HCT116 (cell line): Measurements from ENCODE around the gene CDKAL1.

Experiments
- CTCF ChIP-seq, 3 experiments: fragments of 200-600 bp in 1 of 3; sonication (generic) in 1 of 3; IDR thresholded peaks in 2 of 3; conservative IDR thresholded peaks in 1 of 3; 2 replicates each; pipeline ENCODE4 v1.5.1; 2012 to 2017; ENCODE audit warnings: low read depth in 2 of 3, low read length in 2 of 3, antibody characterized with exemption in 1 of 3, borderline replicate concordance in 1 of 3, control low read depth in 1 of 3, mild to moderate bottlenecking in 1 of 3, mixed read lengths in 1 of 3, mixed run types in 1 of 3, moderate library complexity in 1 of 3; ENCODE audit not compliant: insufficient read depth in 1 of 3
- EGR1 ChIP-seq: IDR thresholded peaks from 2 replicates; pipeline ENCODE4 v1.6.1; 2012; ENCODE audit warnings: low read depth
- EZH2 ChIP-seq: fragments of 200-600 bp; sonication (generic); IDR thresholded peaks from 2 replicates; pipeline ENCODE4 v1.6.1; 2017; ENCODE audit warnings: antibody characterized with exemption, mixed run types
- EZH2phosphoT487 ChIP-seq: fragments of 200-600 bp; IDR thresholded peaks from 2 replicates; pipeline ENCODE4 v1.6.1; 2018; ENCODE audit warnings: antibody characterized with exemption, borderline replicate concordance
- POLR2A ChIP-seq: IDR thresholded peaks from 2 replicates; pipeline ENCODE4 v1.7.0; 2011; ENCODE audit warnings: borderline replicate concordance; ENCODE audit not compliant: insufficient read depth, insufficient read length; ENCODE audit errors: extremely low read depth
- SP1 ChIP-seq: IDR thresholded peaks from 2 replicates; pipeline ENCODE4 v1.6.1; 2012; ENCODE audit warnings: low read depth

GRCh38 chr6:21024616-21025015, 490.4 kb downstream of the CDKAL1 start:
- TF ChIP-seq EZH2 (no peak), CTCF (IDR thresholded peaks at IDR 0.05 in 2 of 3, conservative IDR thresholded peaks at IDR 0.05 in 1 of 3; ENCODE audit: borderline replicate concordance in 1 of 3, insufficient read depth in 1 of 3, low read depth in 2 of 3, low read length in 2 of 3) (no peak), SP1 (no peak), EZH2phosphoT487 (no peak), EGR1 (no peak), POLR2A (no peak)
